K562 (cell line): Measurements from ENCODE around the gene FANCF. TPM values are rescaled to one million over a fixed set of nuclear protein-coding genes. Genes with fewer than 3 reads are reported as not detected.

Experiments
- ARID3A ChIP-seq: IDR thresholded peaks from 2 replicates; pipeline ENCODE4 v1.6.1; 2012; ENCODE audit warnings: low read depth, low read length, improper control_type of control experiment, borderline replicate concordance
- CAMTA2 ChIP-seq: fragments of 250-450 bp; sonication (Bioruptor Pico); conservative IDR thresholded peaks from 2 replicates; pipeline ENCODE4 v1.5.1; 2022
- CBX2 ChIP-seq: fragments of 200-600 bp; sonication (generic); IDR thresholded peaks from one replicate; pipeline ENCODE4 v1.6.1; 2012; ENCODE audit warnings: mild to moderate bottlenecking, low read length, inconsistent platforms; ENCODE audit not compliant: insufficient read depth, poor library complexity, severe bottlenecking
- HCFC1 ChIP-seq: IDR thresholded peaks from 2 replicates; pipeline ENCODE4 v1.6.1; 2012; ENCODE audit warnings: low read depth, low read length, improper control_type of control experiment
- KAT2B ChIP-seq: IDR thresholded peaks from one replicate; pipeline ENCODE4 v1.6.1; 2012; ENCODE audit warnings: low read depth, mild to moderate bottlenecking, control low read depth, inconsistent platforms, low read length, moderate library complexity
- KDM1A ChIP-seq, 2 experiments: fragments of 450-650 bp; IDR thresholded peaks; 2 replicates each; pipeline ENCODE4 v1.6.1; 2016; ENCODE audit warnings: mild to moderate bottlenecking in 2 of 2
- MAFK ChIP-seq: IDR thresholded peaks from 2 replicates; pipeline ENCODE4 v1.6.1; 2011; ENCODE audit warnings: low read length, improper control_type of control experiment
- MNT ChIP-seq, 2 experiments: fragments of 450-650 bp; conservative IDR thresholded peaks; 2 replicates each; pipeline ENCODE4 v1.6.1; 2017; ENCODE audit warnings: mild to moderate bottlenecking in 2 of 2, moderate library complexity in 2 of 2
- MYBL2 ChIP-seq, 2 experiments: fragments of 450-650 bp in 1 of 2; sonication (generic) in 1 of 2; formaldehyde crosslinking in 1 of 2; IDR thresholded peaks; 2 replicates each; pipeline versions ENCODE4 v1.6.1 to v1.8.1; 2017 to 2022; ENCODE audit warnings: borderline replicate concordance in 1 of 2, inconsistent platforms in 1 of 2, low read depth in 1 of 2, mild to moderate bottlenecking in 1 of 2, missing genetic modification reagents in 1 of 2, moderate library complexity in 1 of 2
- RBM15 ChIP-seq: fragments of 200-400 bp; formaldehyde crosslinking; IDR thresholded peaks from 2 replicates; pipeline ENCODE4 v1.6.1; 2018; ENCODE audit warnings: mild to moderate bottlenecking, low read length, moderate library complexity; ENCODE audit not compliant: insufficient read depth
- SAFB2 ChIP-seq: fragments of 200-400 bp; formaldehyde crosslinking; IDR thresholded peaks from 2 replicates; pipeline ENCODE4 v1.6.1; 2018; ENCODE audit warnings: borderline replicate concordance, low read length, low read depth, moderate library complexity; ENCODE audit not compliant: severe bottlenecking
- SP1 ChIP-seq: sonication (generic); formaldehyde crosslinking; IDR thresholded peaks from 2 replicates; pipeline ENCODE4 v1.8.1; 2022; ENCODE audit warnings: mild to moderate bottlenecking, missing genetic modification reagents
- STAT6 ChIP-seq: sonication (generic); formaldehyde crosslinking; IDR thresholded peaks from 2 replicates; pipeline ENCODE4 v1.8.1; 2023; ENCODE audit warnings: mild to moderate bottlenecking, missing genetic modification reagents
- TEAD1 ChIP-seq, 2 experiments: fragments of 450-650 bp in 1 of 2; sonication (generic) in 1 of 2; formaldehyde crosslinking; IDR thresholded peaks; 2 replicates each; pipeline versions ENCODE4 v1.4.0 to v1.8.0; 2020 to 2022; ENCODE audit warnings: mild to moderate bottlenecking in 2 of 2, missing genetic modification reagents in 1 of 2
- YBX1 ChIP-seq: fragments of 450-650 bp; IDR thresholded peaks from 2 replicates; pipeline ENCODE4 v1.7.1; 2016; ENCODE audit warnings: mild to moderate bottlenecking
- ZBED1 ChIP-seq: IDR thresholded peaks from 2 replicates; pipeline ENCODE4 v1.6.1; 2014
- ZKSCAN3 ChIP-seq: fragments of 250-450 bp; sonication (Bioruptor Pico); IDR thresholded peaks from 2 replicates; pipeline ENCODE4 v1.4.0; 2020
- ZNF212 ChIP-seq: fragments of 450-650 bp; formaldehyde crosslinking; IDR thresholded peaks from 2 replicates; pipeline ENCODE4 v1.4.0; 2020; ENCODE audit warnings: mild to moderate bottlenecking
- ZNF232 ChIP-seq: sonication (generic); formaldehyde crosslinking; IDR thresholded peaks from 2 replicates; pipeline ENCODE4 v1.8.0; 2022; ENCODE audit warnings: mild to moderate bottlenecking, missing genetic modification reagents
- ZNF655 ChIP-seq: fragments of 250-450 bp; sonication (Bioruptor Pico); IDR thresholded peaks from 2 replicates; pipeline ENCODE4 v1.5.0; 2021
- ZNF696 ChIP-seq: fragments of 250-450 bp; sonication (Bioruptor Pico); conservative IDR thresholded peaks from 2 replicates; pipeline ENCODE4 v1.4.0; 2020; ENCODE audit warnings: mild to moderate bottlenecking, moderate library complexity
- polyA plus RNA-seq, 8 experiments: library from polyadenylated mRNA; depleted of rRNA in 4 of 8; stranded (reverse) in 5 of 8; unstranded in 3 of 8; fragments of >200 nt; fragmentation: Nextera tagmentation in 2 of 8; fragmentation: Illumina TruSeq in 1 of 8; extraction: Ambion mirVana in 2 of 8; extraction: Trizol in 1 of 8; gene quantifications; 2 replicates each; pipeline versions ENCODE4 v1.2.1 to v1.2.3, GENCODE V29; 2011 to 2014; ENCODE audit warnings: inconsistent platforms in 1 of 8, missing spikeins in 1 of 8
- total RNA-seq, 7 experiments: library from RNA; depleted of rRNA in 6 of 7; stranded (reverse); fragments of >200 nt in 6 of 7; fragmentation: Illumina TruSeq in 2 of 7; extraction: Trizol in 2 of 7; gene quantifications; 2 replicates each; pipeline versions ENCODE4 v1.2.1 to v1.2.3, GENCODE V29; 2011 to 2021; ENCODE audit warnings: low replicate concordance in 1 of 7

Gene FANCF
- total and polyA plus RNA-seq, 9 of the 15 experiments (the other 6 are each of a cell fraction or from before 2014, with no cell fraction given) = 0.99 to 10.3 (median 7.5) TPM

- TF ChIP-seq RBM15 (no peak), MNT (conservative IDR thresholded peaks at IDR 0.05) (peak; percentile 72 to 90), ZNF212 (CRISPR knock-in tag) (no peak), ZNF696 (CRISPR knock-in tag) (no peak), MYBL2 (IDR thresholded peaks at IDR 0.05; ENCODE audit: low read depth) (no peak), MYBL2 (CRISPR knock-in tag; IDR thresholded peaks at IDR 0.05; ENCODE audit: borderline replicate concordance) (no peak), TEAD1 (CRISPR knock-in tag; IDR thresholded peaks at IDR 0.05) (peak in 1 of 2 experiments; percentile 79; a peak in 1 of 4 replicates), ZKSCAN3 (no peak), ZBED1 (no peak), ZNF655 (no peak), KDM1A (IDR thresholded peaks at IDR 0.05) (no peak), KAT2B (no peak), STAT6 (CRISPR knock-in tag) (no peak), CBX2 (no peak), ARID3A (no peak), ZNF232 (CRISPR knock-in tag) (no peak), SAFB2 (no peak), CAMTA2 (CRISPR knock-in tag) (no peak), SP1 (CRISPR knock-in tag) (peak; percentile 23; the same call in 1 of the 2 replicates), YBX1 (no peak), HCFC1 (no peak), MAFK (no peak)
Measured at GRCh38 chr11:22625448-22626287, at the start of gene FANCF (continued).
